NCI-H2107 (cell line): ENCODE results near the gene EIF3K.

Source experiments
- DNase-seq: peaks from one replicate; lab custom pipeline; 2025; lab: John Stamatoyannopoulos, UW

EIF3K gene

GRCh38 chr19:38665950-38666662 lies 47.1 kb downstream of the EIF3K start:
- DNase-seq: no peak

DNA sequence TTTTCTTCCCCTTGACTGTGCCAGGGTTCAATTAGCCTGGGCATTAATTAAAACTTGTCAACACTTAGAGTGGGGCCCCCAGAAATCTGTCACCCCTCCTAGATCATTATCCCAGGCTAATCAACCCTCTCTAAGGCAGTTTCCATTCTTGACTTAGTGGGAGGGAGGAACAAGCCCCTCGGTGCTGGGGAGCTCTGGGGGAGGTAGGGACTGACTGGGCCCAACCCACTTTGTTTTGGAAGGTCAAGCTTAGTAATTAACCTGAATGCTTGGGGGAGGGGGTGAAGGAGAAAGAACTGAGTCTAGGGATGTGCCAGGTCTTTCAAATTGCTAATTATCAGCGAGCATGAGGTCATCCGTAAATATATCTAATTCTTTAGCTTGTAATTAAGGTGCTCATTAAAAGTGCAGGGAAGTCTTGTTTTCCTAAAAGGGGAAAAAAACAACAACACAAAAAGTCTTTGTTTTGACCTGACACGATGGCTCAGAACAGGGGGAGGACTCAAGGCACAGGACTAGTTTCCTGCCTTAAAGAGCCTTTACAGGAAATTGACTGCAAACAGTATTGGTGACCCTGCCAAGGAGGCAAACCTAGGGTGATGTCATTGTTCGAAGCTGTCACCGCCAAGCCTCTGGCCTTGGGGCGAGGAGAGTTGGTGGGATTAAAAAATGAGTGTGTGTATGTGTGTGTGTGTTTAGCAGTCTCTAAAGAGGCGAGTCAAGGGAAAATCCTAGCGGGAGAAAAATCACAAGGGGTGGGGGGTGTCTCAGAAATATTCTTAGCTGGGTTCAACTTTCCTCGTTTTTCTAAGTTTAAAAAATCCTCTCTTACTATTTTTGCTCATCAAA lies 47.9 kb downstream of the EIF3K start:
- no peak for DNase-seq

DNA sequence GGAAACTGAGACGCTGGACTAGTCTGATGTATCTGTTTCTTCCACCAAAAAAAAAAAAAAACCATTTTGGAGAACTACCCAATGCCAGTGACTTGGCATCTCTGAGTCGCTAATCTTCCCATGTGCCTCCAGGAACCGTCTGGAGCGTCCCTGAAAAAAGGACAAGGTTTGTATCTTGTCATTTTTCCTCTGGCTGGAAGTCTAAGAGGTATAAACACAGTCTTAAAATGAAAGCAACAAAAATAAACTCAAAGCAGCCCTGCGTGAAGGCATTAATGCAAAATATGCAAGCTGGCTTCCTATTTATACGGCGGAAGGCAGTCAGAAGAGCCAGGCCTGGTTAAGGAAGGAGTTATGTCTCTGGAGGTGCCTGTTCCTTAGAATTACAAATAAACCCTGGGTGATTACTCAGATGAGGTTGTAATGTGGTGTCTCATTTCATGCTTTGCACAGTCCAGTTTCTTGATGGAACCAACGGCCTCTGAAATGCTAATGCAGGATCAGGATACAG lies 48.7 kb downstream of the EIF3K start:
- no peak for DNase-seq

DNA sequence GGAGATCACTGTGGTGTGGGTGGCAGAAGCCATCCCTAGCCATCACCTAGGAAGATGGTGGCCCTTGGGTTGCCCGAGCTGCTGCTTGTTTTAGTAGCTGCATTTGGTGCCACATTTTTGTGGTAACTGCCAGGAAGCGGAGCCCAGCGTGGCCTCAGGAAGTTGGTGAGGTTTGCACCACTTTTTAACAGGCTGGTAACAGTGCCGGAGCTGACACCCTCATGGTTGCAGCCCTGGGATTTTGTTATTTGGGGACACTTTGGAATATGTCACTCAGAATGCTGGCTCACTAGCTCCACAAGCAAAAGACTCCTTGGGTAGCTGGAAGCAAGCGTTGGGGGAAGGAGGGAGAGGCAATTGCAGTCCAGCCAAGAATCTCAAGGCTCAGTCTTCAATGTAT lies 50.6 kb downstream of the EIF3K start:
- no peak for DNase-seq

GRCh38 chr19:38670921-38671398 lies 52.0 kb downstream of the EIF3K start:
- DNase-seq: no peak

DNA sequence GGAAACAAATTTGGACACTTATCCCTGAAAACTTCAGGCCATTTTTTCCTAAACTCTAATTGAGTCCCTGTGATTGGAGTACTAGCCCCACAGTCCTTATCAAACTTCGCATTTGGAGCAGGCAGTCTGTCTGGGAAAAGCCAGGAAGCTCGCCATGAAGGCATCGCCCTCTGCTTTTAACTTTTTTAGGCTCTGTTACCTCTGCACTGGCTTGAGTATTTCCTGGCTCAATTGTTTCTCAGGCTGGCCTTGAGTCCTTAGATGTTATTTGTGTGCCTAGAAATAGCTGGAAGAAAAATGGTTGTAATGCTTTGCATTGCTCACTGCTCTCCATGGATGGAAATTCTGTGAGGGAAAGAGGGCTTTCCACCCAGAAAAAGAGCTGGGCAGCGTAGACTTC lies 52.7 kb downstream of the EIF3K start:
- DNase-seq: no peak

- no peak for DNase-seq
Measured at GRCh38 chr19:38673030-38673429, 54.0 kb downstream of the EIF3K start.

DNA sequence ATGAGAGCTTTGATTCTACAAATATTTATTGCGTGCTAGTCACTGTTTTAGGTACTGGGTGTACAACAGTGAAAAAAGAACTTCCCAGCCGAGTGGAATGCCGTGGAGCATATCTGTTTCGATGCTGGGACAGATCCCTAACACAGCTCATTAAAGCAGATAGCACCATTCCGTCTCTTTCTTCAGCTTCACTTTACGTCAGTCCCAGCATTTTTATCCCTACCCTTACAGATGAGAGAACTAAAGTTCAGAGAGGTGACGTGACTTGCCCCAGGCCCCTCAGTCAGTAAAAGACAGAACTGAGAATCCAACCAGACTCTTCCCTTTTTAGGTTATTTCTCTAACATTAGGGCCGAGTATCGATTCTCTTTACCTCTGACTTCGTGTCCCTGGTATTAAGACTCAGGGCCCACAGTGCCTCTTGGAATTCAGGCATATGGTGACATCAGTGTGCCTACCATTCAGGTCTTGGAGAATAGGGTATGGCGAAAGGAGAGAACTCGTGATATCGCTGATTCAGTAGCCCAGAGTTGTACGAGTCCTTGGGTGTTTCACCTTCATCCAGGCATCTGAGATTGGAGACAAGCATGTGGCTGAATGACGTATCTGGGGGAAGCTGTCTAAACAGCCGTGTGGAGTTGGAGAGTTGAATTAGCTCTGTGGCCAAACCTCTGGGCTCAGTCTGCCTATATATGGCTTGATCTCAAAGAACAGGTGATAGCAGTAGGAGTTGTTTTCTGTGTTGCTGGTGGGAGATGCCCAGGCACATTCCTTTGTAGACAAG lies 55.6 kb downstream of the EIF3K start:
- DNase-seq: no peak

DNA sequence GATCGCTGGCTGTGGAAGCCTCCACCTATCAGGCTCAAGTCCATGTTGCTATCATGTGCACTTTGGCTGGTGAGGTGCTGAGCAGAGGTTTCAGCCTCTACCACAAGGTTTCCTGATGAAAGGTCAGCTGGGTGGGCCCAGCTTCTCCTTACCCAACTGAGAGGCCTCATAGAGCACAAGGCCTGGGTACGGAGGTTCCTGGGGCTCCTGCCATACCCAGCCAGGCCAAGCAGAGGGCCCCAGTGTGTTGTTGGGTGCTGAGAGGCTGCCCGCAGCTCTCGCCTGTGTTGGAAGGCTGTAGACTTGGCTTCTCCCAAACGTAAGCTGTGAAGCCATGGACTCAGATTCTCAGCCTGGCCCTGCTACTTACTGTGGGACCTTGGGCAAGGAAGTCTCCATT lies 56.6 kb downstream of the EIF3K start:
- DNase-seq: no peak

- no peak for DNase-seq
Measured at GRCh38 chr19:38676023-38676877, 57.3 kb downstream of the EIF3K start.

- no peak for DNase-seq
Measured at GRCh38 chr19:38676878-38677646, 58.1 kb downstream of the EIF3K start.

DNA sequence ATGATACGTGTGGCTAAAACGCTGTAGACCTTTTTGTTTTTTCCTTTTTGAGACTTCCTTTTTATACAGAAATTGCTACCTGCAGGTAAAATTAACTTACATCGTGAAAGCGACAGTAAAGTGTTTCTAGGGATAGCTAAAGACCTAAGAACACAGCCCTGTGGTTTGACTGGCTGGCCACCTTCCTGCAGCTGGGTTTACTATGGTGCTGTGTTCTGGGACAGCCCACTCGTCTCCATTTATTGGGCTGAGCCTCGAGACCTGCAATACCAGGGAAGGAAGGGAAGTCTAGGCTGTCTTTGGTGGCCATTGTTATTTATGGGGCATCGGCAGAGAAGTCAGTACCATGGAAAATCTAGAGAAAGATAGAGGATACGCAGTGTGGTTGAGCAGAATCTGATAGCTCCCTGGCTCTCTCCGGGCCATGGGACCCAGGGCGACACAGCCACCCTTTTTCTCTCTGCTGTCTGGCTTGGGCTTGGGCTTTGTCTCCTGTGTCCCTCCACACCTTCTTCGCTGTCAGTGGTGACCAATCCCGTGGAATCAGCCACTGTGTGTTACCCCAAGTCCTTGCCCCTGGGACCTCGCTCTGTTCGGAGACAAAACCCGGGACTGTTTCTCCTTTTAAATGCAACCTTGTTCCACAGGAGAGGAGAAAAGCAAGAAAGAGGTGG lies 59.4 kb downstream of the EIF3K start:
- DNase-seq: no peak

GRCh38 chr19:38678891-38679494 lies 60.0 kb downstream of the EIF3K start:
- DNase-seq: no peak

DNA sequence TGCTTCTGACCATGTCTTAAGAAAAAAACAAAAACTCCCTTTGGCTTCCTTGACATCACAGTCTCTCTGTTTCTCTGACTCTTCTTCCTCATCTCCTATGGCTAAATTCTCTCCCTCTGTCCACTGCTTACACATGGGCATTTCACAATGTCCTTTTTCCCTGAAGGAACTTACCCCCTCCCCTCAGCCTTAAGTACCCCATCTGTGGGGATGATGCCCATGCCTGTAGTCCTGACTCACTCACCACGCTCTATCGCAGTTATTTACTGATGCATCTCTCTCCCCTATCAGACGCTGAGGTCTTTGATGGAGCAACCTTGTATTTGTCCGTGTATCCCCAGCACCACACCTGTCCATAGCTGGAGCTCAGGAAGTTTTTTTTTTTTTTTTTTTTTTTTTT lies 60.9 kb downstream of the EIF3K start:
- DNase-seq: no peak

DNA sequence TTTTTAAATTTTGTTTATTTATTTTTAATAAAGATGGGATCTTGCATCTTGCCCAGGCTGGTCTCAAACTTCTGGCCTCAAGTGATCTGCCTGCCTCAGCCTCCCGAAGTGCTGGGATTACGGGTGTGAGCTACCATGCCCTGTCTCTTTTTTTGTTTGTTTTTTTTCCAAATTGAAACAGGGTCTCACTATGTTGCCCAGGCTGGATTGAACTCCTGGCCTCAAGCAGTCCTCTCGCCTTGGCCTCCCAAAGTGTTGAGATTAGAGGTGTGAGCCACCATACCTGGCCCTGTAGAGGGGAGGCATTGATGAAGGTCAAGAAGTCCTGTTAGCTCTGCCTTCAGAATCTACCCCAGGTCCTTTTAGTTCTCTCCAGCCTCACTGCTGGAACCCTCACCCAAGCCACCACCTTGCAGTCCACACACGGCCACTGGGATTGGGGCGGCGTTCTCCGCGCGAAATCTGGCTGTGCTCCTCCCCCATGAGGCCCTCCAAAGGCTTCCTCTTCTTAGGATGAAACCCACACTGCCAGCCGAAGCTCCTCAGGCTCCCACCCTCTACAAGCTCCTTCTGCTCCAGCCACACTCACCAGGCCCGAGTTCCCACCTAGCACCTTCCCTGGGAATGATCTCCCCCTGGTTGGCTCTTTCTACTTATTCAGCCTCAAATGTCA lies 63.3 kb downstream of the EIF3K start:
- DNase-seq: no peak

GRCh38 chr19:38682872-38683392 lies 63.9 kb downstream of the EIF3K start:
- DNase-seq: no peak

DNA sequence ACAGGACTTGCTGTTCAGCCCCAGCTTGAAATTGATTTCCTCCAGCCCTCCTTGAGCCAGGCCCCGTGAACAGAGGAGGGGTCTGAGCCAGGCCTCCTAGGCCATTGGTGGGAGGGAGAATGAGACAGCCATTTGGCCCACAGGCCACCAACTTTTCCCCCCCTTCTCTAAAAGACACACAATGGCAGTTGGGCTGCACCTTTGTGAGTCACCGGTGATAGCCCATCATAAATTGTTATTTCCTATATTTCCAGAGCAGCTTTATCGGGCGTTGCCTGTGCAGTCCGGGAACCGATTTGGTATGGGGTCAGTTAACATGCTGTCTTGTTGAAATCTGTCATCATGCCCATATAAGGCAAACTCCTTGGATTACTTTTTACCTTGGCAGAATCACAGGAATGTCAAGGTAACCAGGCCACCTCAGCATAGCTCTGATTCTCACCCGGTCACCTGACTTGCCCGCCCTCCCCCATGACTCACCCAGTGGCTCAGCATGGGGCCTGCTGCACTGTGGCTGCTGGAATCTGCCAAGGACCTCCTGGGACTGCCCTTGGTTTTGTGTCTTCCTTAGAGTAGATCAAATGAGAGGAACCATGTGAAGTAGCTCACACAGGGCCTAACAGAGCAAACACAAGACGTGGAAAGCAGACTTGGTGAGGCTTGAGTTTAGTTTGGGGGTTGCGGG lies 64.5 kb downstream of the EIF3K start:
- no peak for DNase-seq
